Mesenchymal stem cell (in vitro differentiated cells and primary cell): ENCODE measurements around the gene SCGB1A1.

Experiments
- DNase-seq: peaks from one replicate; pipeline ENCODE4 v3.0.0-alpha.2; 2013
- H2AFZ ChIP-seq: one replicate; pipeline ENCODE4 v1.6.1; 2013; ENCODE audit warnings: low read depth, mild to moderate bottlenecking, control low read depth, inconsistent platforms, low read length, moderate library complexity
- H2AK5ac ChIP-seq: 2 replicates; pipeline ENCODE4 v1.6.1; 2013; ENCODE audit warnings: low read length, moderate library complexity, mild to moderate bottlenecking, inconsistent platforms; ENCODE audit not compliant: severe bottlenecking
- H2BK120ac ChIP-seq: one replicate; pipeline ENCODE4 v1.6.1; 2013; ENCODE audit warnings: low read depth, mild to moderate bottlenecking, inconsistent platforms, low read length, moderate library complexity
- H2BK12ac ChIP-seq, 2 experiments: one replicate each; pipeline ENCODE4 v1.6.1; 2013; ENCODE audit warnings: inconsistent platforms in 2 of 2, low read length in 2 of 2, mild to moderate bottlenecking in 2 of 2, moderate library complexity in 2 of 2, control low read depth in 1 of 2
- H2BK15ac ChIP-seq: one replicate; pipeline ENCODE4 v1.6.1; 2013; ENCODE audit warnings: mild to moderate bottlenecking, low read depth, inconsistent platforms; ENCODE audit not compliant: poor library complexity, severe bottlenecking
- H2BK5ac ChIP-seq: 2 replicates; pipeline ENCODE4 v1.6.1; 2013; ENCODE audit warnings: low read depth, mild to moderate bottlenecking, low read length, control low read depth, inconsistent platforms; ENCODE audit not compliant: poor library complexity, severe bottlenecking
- H3K14ac ChIP-seq, 2 experiments: one replicate each; pipeline ENCODE4 v1.6.1; 2013; ENCODE audit warnings: inconsistent platforms in 2 of 2, low read length in 2 of 2, control low read depth in 1 of 2, mild to moderate bottlenecking in 1 of 2, moderate library complexity in 1 of 2
- H3K18ac ChIP-seq, 2 experiments: one replicate each; pipeline ENCODE4 v1.6.1; 2013; ENCODE audit warnings: inconsistent platforms in 2 of 2, low read length in 2 of 2, control low read depth in 1 of 2, low read depth in 1 of 2, mild to moderate bottlenecking in 1 of 2
- H3K23ac ChIP-seq, 2 experiments: one replicate each; pipeline ENCODE4 v1.6.1; 2013; ENCODE audit warnings: inconsistent platforms in 2 of 2, low read length in 2 of 2, mild to moderate bottlenecking in 2 of 2, moderate library complexity in 2 of 2, control low read depth in 1 of 2
- H3K27ac ChIP-seq: 2 replicates; pipeline ENCODE4 v1.5.1; 2013; ENCODE audit warnings: mild to moderate bottlenecking, moderate library complexity, low read length, control low read depth, inconsistent platforms; ENCODE audit not compliant: poor library complexity, severe bottlenecking
- H3K27me3 ChIP-seq, 2 experiments: 2 replicates each; pipeline versions ENCODE4 v1.6.1 to v1.7.0; 2013; ENCODE audit warnings: low read length in 2 of 2, mild to moderate bottlenecking in 2 of 2, moderate library complexity in 2 of 2, control low read depth in 1 of 2, inconsistent platforms in 1 of 2; ENCODE audit not compliant: control insufficient read depth in 1 of 2, insufficient read depth in 1 of 2
- H3K36me3 ChIP-seq, 2 experiments: 2 replicates each; pipeline versions ENCODE4 v1.6.1 to v1.7.0; 2013; ENCODE audit warnings: low read length in 2 of 2, control low read depth in 1 of 2, inconsistent platforms in 1 of 2, low read depth in 1 of 2, mild to moderate bottlenecking in 1 of 2; ENCODE audit not compliant: insufficient read depth in 2 of 2, control insufficient read depth in 1 of 2
- H3K4ac ChIP-seq, 2 experiments: one replicate each; pipeline ENCODE4 v1.6.1; 2013; ENCODE audit warnings: inconsistent platforms in 2 of 2, low read length in 2 of 2, mild to moderate bottlenecking in 2 of 2, moderate library complexity in 2 of 2, control low read depth in 1 of 2, low read depth in 1 of 2
- H3K4me1 ChIP-seq: 2 replicates; pipeline ENCODE4 v1.6.1; 2013; ENCODE audit warnings: low read depth, low read length, control low read depth; ENCODE audit not compliant: control insufficient read depth, insufficient read depth
- H3K4me2 ChIP-seq: 2 replicates; pipeline ENCODE4 v1.6.1; 2013; ENCODE audit warnings: low read length, mild to moderate bottlenecking, inconsistent platforms; ENCODE audit not compliant: poor library complexity, severe bottlenecking
- H3K4me3 ChIP-seq, 2 experiments: 2 replicates each; pipeline versions ENCODE4 v1.5.1 to v1.7.0; 2013; ENCODE audit warnings: low read length in 2 of 2, mild to moderate bottlenecking in 2 of 2, control low read depth in 1 of 2, low read depth in 1 of 2; ENCODE audit not compliant: insufficient read depth in 1 of 2
- H3K79me1 ChIP-seq: replicated peaks from 2 replicates; pipeline ENCODE4 v1.6.1; 2013; ENCODE audit warnings: mild to moderate bottlenecking, control low read depth, low read length, inconsistent platforms; ENCODE audit not compliant: poor library complexity, severe bottlenecking
- H3K9ac ChIP-seq: 2 replicates; pipeline ENCODE4 v1.7.0; 2013; ENCODE audit warnings: mild to moderate bottlenecking, low read length, moderate library complexity
- H3K9me3 ChIP-seq: 2 replicates; pipeline ENCODE4 v1.7.0; 2013; ENCODE audit warnings: mild to moderate bottlenecking, low read length; ENCODE audit not compliant: control insufficient read depth
- H4K8ac ChIP-seq: one replicate; pipeline ENCODE4 v1.6.1; 2013; ENCODE audit warnings: inconsistent platforms, mild to moderate bottlenecking, low read length, moderate library complexity
- H4K91ac ChIP-seq: one replicate; pipeline ENCODE4 v1.6.1; 2013; ENCODE audit warnings: mild to moderate bottlenecking, low read length, inconsistent platforms
- WGBS: methylation state at CpG from one replicate; pipeline ENCODE4 v1.1.7; 2013; ENCODE audit warnings: mixed read lengths; 5-methylcytosine and 5-hydroxymethylcytosine counted together

The SCGB1A1 gene

DNA sequence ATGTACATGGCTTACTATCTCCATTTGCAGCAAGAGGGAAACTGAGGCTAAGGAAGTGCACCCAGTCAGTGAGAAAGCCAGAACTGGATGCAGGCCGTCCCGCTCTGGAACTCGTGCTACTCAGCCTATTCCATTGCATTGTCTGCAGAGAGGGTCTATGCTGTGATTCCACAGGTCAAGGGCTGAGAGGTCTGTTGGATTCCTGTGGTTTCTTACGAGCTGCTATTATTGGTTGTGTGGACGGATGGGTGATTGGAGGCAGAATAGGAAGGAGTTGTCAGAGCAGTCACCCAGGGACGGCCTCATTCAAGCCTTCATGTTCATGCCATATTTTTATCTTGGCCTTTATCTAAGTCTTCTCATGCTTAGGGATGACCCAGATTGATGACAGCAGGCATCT is 33.4 kb downstream of the SCGB1A1 start:
- Histone ChIP-seq H3K14ac (no peak overlapping the region), H2BK120ac (no peak overlapping the region), H3K36me3 (peaks cover 2 to 3% of the 10 kb centered on the region in 2 experiments), H3K79me1 (no peaks in the 10 kb centered on the region), H3K23ac (no peak overlapping the region), H3K4me3 (no peak overlapping the region), H2AFZ (no peak overlapping the region), H3K9ac (no peak overlapping the region), H3K4ac (no peak overlapping the region), H3K9me3 (no peaks in the 10 kb centered on the region), H3K4me1 (peaks cover 13% of the 10 kb centered on the region), H3K27ac (no peak overlapping the region), H3K4me2 (no peak overlapping the region), H2AK5ac (no peak overlapping the region), H2BK12ac (no peak overlapping the region), H4K91ac (no peak overlapping the region), H2BK5ac (no peak overlapping the region), H3K27me3 (no peaks in the 10 kb centered on the region), H3K18ac (peak overlapping the region in 1 of 2 experiments; percentile 54), H2BK15ac (no peak overlapping the region), H4K8ac (no peak overlapping the region)
- DNase-seq, result peak; percentile 54
- 18% methylated on average over 5 of the region's 6 CpGs for WGBS

DNA sequence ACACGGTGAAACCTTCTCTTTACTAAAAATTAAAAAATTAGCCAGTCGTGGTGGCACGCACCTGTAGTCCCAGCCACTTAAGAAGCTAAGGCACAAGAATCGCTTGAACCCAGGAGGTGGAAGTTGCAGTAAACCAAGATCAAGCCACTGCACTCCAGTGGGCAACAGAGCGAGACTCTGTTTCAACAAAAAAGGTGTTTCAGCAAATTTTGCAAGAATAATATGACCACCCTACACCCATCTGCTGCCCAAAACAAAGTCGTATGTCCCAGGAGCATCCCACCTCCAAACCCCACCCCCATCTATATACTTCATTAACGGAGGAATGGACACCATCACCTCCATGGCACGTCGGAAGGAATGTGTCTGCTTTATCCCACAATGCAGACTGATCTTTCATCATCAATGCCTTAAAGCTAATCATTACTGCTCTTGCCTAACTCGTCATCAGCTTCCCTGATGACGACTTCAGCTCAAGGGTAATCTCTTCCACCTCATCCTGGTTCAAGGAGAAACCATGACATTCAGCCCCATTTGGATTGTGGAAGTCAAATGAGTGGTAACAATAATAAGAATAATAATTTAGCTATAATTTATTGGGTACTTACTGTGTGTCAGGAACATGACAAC is 34.1 kb downstream of the SCGB1A1 start:
- Histone ChIP-seq H3K27ac (no peak overlapping the region), H3K23ac (no peak overlapping the region), H2AK5ac (no peak overlapping the region), H3K18ac (no peak overlapping the region), H3K27me3 (no peaks in the 10 kb centered on the region), H3K4ac (no peak overlapping the region), H2AFZ (no peak overlapping the region), H2BK15ac (no peak overlapping the region), H2BK120ac (no peak overlapping the region), H2BK12ac (no peak overlapping the region), H3K14ac (no peak overlapping the region), H3K4me1 (peaks cover 13% of the 10 kb centered on the region), H3K9me3 (no peaks in the 10 kb centered on the region), H3K79me1 (no peaks in the 10 kb centered on the region), H4K8ac (no peak overlapping the region), H4K91ac (no peak overlapping the region), H3K4me2 (no peak overlapping the region), H3K4me3 (no peak overlapping the region), H3K9ac (no peak overlapping the region), H3K36me3 (peaks cover 2 to 3% of the 10 kb centered on the region in 2 experiments), H2BK5ac (no peak overlapping the region)
- DNase-seq, result no peak
- 96% methylated on average over 9 of the region's 11 CpGs for WGBS

- no peaks in the 10 kb centered on the region for H3K79me1 ChIP-seq
- no peak overlapping the region for H4K8ac ChIP-seq
- no peak overlapping the region for H3K14ac ChIP-seq
- H2AK5ac ChIP-seq, result peak overlapping the region; percentile 13
- no peak overlapping the region for H4K91ac ChIP-seq
- H3K4me2 ChIP-seq, result no peak overlapping the region
- H2BK120ac ChIP-seq, result no peak overlapping the region
- no peaks in the 10 kb centered on the region for H3K9me3 ChIP-seq
- H3K18ac ChIP-seq, result no peak overlapping the region
- no peak overlapping the region for H3K23ac ChIP-seq
- no peak overlapping the region for H3K27ac ChIP-seq
- no peak overlapping the region for H2BK15ac ChIP-seq
- peaks cover 2 to 3% of the 10 kb centered on the region in 2 experiments for H3K36me3 ChIP-seq
- H2BK12ac ChIP-seq, result no peak overlapping the region
- peaks cover 8% of the 10 kb centered on the region for H3K4me1 ChIP-seq
- WGBS, result 88% methylated on average over 4 of the region's 4 CpGs
- H3K27me3 ChIP-seq, result no peaks in the 10 kb centered on the region
- no peak overlapping the region for H3K4me3 ChIP-seq
- H2AFZ ChIP-seq, result no peak overlapping the region
- DNase-seq, result no peak
- no peak overlapping the region for H3K4ac ChIP-seq
- no peak overlapping the region for H3K9ac ChIP-seq
- no peak overlapping the region for H2BK5ac ChIP-seq
These were observed 37.8 kb downstream of the SCGB1A1 start for GRCh38 chr11:62456630-62457029.

DNA sequence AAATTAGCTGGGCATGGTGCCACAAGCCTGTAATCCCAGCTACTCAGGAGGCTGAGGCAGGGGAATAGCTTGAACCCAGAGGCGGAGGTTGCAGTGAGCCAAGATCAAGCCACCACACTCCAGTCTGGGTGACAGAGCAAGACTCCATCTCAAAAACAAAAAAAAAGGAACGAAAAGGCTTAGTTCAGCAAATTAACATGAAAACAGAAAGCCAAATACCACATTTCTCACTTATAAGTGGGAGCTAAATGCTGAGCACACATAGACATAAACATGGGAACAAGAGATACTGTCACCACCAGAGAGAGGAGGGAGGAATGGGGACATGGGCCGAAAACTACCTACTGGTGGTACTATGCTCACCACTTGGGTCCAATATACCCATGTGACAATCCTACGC is 38.6 kb downstream of the SCGB1A1 start:
- WGBS, result 93% methylated on average over 2 of the region's 4 CpGs
- H4K91ac ChIP-seq, result no peak overlapping the region
- no peak for DNase-seq

More for the DNA sequence above, 38.6 kb downstream of the SCGB1A1 start:
- Histone ChIP-seq H3K79me1 (no peaks in the 10 kb centered on the region), H2BK15ac (no peak overlapping the region), H3K36me3 (peaks cover 0 to 3% of the 10 kb centered on the region in 2 experiments), H3K14ac (no peak overlapping the region), H2BK120ac (no peak overlapping the region), H4K8ac (no peak overlapping the region), H2AK5ac (no peak overlapping the region), H3K9ac (no peak overlapping the region), H3K9me3 (no peaks in the 10 kb centered on the region), H3K27me3 (no peaks in the 10 kb centered on the region), H3K4me1 (peaks cover 8% of the 10 kb centered on the region), H3K18ac (no peak overlapping the region), H3K4me2 (no peak overlapping the region), H2BK12ac (no peak overlapping the region), H3K23ac (no peak overlapping the region), H2BK5ac (no peak overlapping the region), H2AFZ (no peak overlapping the region), H3K4ac (no peak overlapping the region), H3K27ac (no peak overlapping the region), H3K4me3 (no peak overlapping the region)
